Sigmoid colon (tissue), 4 donors: ENCODE results near the gene RTKN.

Source experiments
- CTCF ChIP-seq, 4 experiments: fragments of 450-650 bp in 3 of 4; fragments of 200-600 bp in 1 of 4; IDR thresholded peaks; one replicate each; pipeline ENCODE4 v1.5.1; 2016 to 2019; ENCODE audit warnings: antibody characterized with exemption in 4 of 4, mild to moderate bottlenecking in 3 of 4, moderate library complexity in 2 of 4
- POLR2AphosphoS5 ChIP-seq, 4 donors: sonication (generic); formaldehyde crosslinking; IDR thresholded peaks; one replicate each; pipeline ENCODE4 v1.6.1; 2017; ENCODE audit warnings: antibody characterized with exemption in 4 of 4

- TF ChIP-seq POLR2AphosphoS5 (IDR thresholded peaks at IDR 0.05) (no peak), CTCF (IDR thresholded peaks at IDR 0.05) (no peak)
These were observed 17.2 kb upstream of the RTKN start for GRCh38 chr2:74458938-74459363.
